ENCODE data around the gene CRLF3. TPM values are rescaled to one million over a fixed set of nuclear protein-coding genes. Genes with fewer than 3 reads are reported as not detected.
A peak's percentile ranks its signal among the peaks of the same experiment; 100 is the strongest.

The CRLF3 gene
- 1 to 10 TPM; 5.4 to 8.8 (median 8.3) TPM for total RNA-seq

DNA sequence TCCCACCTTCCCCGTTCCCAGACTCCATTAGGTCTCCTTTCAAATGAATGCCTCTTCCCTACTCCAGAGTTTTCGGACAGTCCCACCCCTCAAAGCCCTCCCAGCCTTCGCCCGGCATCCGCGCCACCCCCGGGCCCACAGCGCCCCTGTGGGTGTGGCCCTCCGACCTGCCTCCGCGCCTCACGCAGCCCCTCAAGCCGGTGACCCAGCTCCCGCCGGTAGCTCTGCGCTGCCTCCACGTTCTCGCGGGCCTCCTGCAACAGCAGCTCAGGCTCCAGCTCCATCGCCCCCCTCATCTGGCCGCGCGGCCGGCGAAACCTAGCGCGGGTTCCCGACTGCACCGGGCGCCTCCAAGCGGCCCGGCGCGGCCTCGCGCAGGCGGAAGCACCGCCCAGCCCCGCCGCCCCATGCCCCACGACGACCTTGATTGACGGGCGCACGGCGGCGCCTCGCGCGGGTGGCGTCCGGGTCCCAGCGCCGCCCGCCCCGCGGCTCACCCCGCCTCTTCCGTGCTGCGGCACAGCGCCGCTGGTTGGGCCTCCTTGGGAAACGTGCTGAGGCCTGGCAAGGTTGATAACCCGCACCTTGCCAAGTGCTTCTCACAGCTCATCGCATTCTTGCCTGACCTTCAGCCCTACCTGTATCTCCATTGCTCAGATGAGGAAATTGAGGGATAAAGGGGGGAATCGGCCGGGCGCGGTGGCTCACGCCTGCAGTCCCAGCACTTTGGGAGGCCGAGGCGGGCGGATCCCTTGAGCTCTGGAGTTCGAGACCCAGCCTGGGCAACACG lies at the start of gene CRLF3:
Gene CRLF3, minus strand, starts transcription at position 337 of the 790 bp plus-strand sequence. Its CDS starts 41 bp downstream, at position 296.
- intact Hi-C loops (cut with DNase I): no loop called here
- WGBS, 2 donors: 19 to 21% methylated on average over 19 to 27 of the region's 75 CpGs
- Histone ChIP-seq H3K4me3 (replicated peaks in 1 of 3) (peak within 1 kb of the TSS; percentile 42 to 92 (median 63)), H3K9me3 (no peaks in the 10 kb centered on the region), H3K4me1 (peaks cover 4 to 13% of the 10 kb centered on the region in 2 donors), H3K36me3 (no peaks in the 10 kb centered on the region), H3K27ac (peak within 1 kb of the TSS in 2 of 3 donors; percentile 62 to 75), H3K27me3 (no peaks in the 10 kb centered on the region)
- TF ChIP-seq CTCF (IDR thresholded peaks at IDR 0.05) (peak in 4 of 6 experiments; percentile 30 to 75 (median 50)), POLR2A (IDR thresholded peaks at IDR 0.05) (peak in 1 of 2 donors; percentile 81)
- peak; percentile 88 to 90 for DNase-seq

DNA sequence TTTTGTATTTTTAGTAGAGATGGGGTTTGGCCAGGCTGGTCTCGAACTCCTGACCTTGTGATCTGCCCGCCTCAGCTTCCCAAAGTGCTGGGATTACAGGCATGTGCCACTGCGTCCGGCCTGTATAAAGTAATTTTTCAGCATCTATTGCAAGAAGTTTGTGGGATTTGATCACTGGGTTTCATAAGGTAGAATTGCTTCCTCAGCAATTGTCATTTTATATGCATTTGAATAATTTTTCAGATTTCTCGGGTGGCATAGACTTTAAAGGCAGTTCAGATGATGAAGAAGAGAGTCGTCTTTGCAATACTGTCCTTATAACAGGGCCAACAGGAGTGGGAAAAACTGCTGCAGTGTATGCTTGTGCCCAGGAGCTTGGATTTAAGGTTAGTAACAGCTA lies 44.5 kb upstream of the CRLF3 start:
- intact Hi-C loops (cut with DNase I): no loop called here

GRCh38 chr17:30864636-30865035 lies 40.1 kb upstream of the CRLF3 start:
- no peak for TF ChIP-seq CTCF (IDR thresholded peaks at IDR 0.05)
- no peak for TF ChIP-seq POLR2A (IDR thresholded peaks at IDR 0.05)
- Histone ChIP-seq H3K4me1 (no peaks in the 10 kb centered on the region), H3K27me3 (no peaks in the 10 kb centered on the region), H3K9me3 (no peaks in the 10 kb centered on the region), H3K27ac (no peak overlapping the region), H3K4me3 (replicated peaks in 1 of 3) (no peak overlapping the region), H3K36me3 (no peaks in the 10 kb centered on the region)
- WGBS, 2 donors: 94 to 100% methylated on average over 1 of the region's 1 CpG
- no peak for DNase-seq
- intact Hi-C loops (cut with DNase I): no loop called here

More for the DNA sequence above, 44.5 kb upstream of the CRLF3 start:
- Histone ChIP-seq H3K27ac (no peak overlapping the region), H3K36me3 (no peaks in the 10 kb centered on the region), H3K4me3 (replicated peaks in 1 of 3) (no peak overlapping the region), H3K27me3 (no peaks in the 10 kb centered on the region), H3K4me1 (no peaks in the 10 kb centered on the region), H3K9me3 (no peaks in the 10 kb centered on the region)
- WGBS, 2 donors: 95 to 97% methylated on average over 6 of the region's 6 CpGs
- TF ChIP-seq POLR2A (IDR thresholded peaks at IDR 0.05) (no peak), CTCF (IDR thresholded peaks at IDR 0.05) (no peak)
- DNase-seq: no peak

DNA sequence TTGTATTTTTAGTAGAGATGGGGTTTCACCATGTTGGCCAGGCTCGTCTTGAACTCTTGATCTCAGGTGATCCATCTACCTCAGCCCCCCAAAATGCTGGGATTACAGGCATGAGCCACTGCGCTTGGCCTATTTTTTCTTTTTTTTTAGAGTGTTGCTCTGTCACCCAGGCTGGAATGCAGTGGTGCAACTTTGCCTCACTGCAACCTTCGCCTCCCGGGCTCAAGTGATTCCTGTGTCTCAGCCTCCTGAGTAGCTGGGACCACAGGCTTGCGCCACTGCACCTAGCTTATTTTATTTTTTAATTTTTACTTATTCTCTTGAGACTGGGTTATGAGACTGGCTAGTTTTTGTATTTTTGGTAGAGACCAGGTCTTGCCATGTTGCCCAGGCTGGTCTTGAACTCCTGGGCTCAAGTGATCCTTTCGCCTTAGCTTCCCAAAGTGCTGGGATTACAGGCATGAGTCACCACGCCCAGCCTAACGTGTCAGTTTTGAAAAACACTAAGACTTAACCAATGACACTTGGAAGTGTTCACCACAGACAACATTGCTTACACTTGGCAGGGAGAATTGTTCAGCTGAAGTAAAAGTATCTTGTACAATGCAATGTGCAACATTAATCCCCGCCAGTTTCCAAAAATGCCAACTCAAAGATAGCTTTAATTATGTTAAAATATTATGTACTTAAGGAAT lies 34.2 kb upstream of the CRLF3 start:
- no peak for DNase-seq
- 94 to 97% methylated on average over 9 of the region's 9 CpGs for WGBS, 2 donors
- H3K36me3 ChIP-seq: no peaks in the 10 kb centered on the region
- TF ChIP-seq CTCF (IDR thresholded peaks at IDR 0.05): no peak
- no peak for TF ChIP-seq POLR2A (IDR thresholded peaks at IDR 0.05)
- no peak overlapping the region for H3K4me3 ChIP-seq (replicated peaks in 1 of 3)
- H3K9me3 ChIP-seq: no peaks in the 10 kb centered on the region
- no peaks in the 10 kb centered on the region for H3K4me1 ChIP-seq
- no peak overlapping the region for H3K27ac ChIP-seq
- intact Hi-C loops (cut with DNase I): no loop called here
- H3K27me3 ChIP-seq: no peaks in the 10 kb centered on the region

DNA sequence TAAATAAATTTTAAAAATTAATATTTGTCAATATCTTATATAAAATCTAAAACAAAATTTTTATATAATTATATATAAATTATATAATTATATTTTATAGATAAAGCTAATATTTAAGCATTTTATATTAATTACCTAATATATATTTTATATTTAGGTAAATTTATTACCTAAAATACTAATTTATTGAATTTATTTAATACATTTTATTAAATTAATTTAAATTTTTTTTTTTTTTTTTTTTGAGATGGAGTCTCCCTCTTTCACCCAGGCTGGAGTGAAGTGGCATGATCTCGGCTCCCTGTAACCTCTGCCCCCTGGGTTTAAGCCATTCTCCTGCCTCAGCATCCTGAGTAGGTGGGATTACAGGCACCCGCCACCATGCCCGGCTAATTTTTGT lies 29.7 kb upstream of the CRLF3 start:
- DNase-seq: no peak
- Histone ChIP-seq H3K4me3 (replicated peaks in 1 of 3) (no peak overlapping the region), H3K9me3 (no peaks in the 10 kb centered on the region), H3K4me1 (no peaks in the 10 kb centered on the region), H3K36me3 (no peaks in the 10 kb centered on the region), H3K27ac (no peak overlapping the region), H3K27me3 (no peaks in the 10 kb centered on the region)
- 96 to 99% methylated on average over 3 of the region's 3 CpGs for WGBS, 2 donors
- intact Hi-C loops (cut with DNase I): no loop called here
- TF ChIP-seq POLR2A (IDR thresholded peaks at IDR 0.05) (no peak), CTCF (IDR thresholded peaks at IDR 0.05) (no peak)
